ENCODE results near the gene TEP1. TPM values are rescaled to one million over a fixed set of nuclear protein-coding genes. Genes with fewer than 3 reads are reported as not detected.

TEP1 gene
- total RNA-seq, 1 experiment from 2014 or later, result 15.8 TPM

DNA sequence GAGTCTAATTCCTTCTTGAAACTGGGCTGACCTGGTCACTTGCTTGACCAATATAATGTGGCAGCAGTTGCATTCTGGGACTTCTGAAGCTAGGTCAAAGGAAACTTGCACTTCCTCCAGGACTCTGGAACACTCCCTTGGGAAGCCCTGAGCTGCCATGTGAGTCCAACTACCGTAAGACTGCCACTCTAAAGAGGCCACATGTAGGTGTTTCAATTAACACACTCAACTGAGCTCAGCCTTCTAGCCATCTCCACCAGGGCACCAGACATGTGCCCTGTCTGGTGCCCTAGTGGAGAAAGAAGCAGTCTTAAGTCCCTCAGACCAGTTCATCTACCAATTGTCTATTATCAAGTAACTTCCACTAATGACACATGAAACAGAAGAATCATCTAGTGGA is 6.1 kb upstream of the TEP1 start:
- Histone ChIP-seq H3K9me3 (ENCODE audit: control insufficient read depth, low read depth, low read length) (no peaks in the 10 kb centered on the region), H4K20me1 (ENCODE audit: control insufficient read depth, insufficient read depth, insufficient read length) (no peaks in the 10 kb centered on the region), H3K23ac (ENCODE audit: insufficient read length, low read depth, low read length) (no peak overlapping the region), H3K79me2 (ENCODE audit: insufficient read depth, low read length) (no peaks in the 10 kb centered on the region), H2BK12ac (ENCODE audit: insufficient read length, low read depth, low read length) (no peak overlapping the region), H2AFZ (ENCODE audit: low read length) (no peak overlapping the region), H3K14ac (ENCODE audit: insufficient read depth, low read length) (no peak overlapping the region), H3K18ac (ENCODE audit: insufficient read length, low read depth, low read length) (no peak overlapping the region), H3T11ph (ENCODE audit: low read length) (no peak overlapping the region), H2AK5ac (ENCODE audit: insufficient read length, low read length) (no peak overlapping the region), H2BK120ac (ENCODE audit: low read depth, low read length, poor library complexity, severe bottlenecking) (no peak overlapping the region), H3K27me3 (ENCODE audit: insufficient read depth, low read length) (no peaks in the 10 kb centered on the region), H3K56ac (ENCODE audit: insufficient read length, low read depth, low read length) (no peak overlapping the region), H3K4me1 (ENCODE audit: insufficient read depth, low read length) (no peaks in the 10 kb centered on the region), H4K5ac (ENCODE audit: insufficient read length, low read depth, low read length) (no peak overlapping the region), H3K79me1 (ENCODE audit: insufficient read depth, low read depth, low read length, poor library complexity, severe bottlenecking) (no peaks in the 10 kb centered on the region), H4K91ac (ENCODE audit: insufficient read length, low read depth, low read length) (no peak overlapping the region), H3K4me2 (ENCODE audit: insufficient read depth, insufficient read length, low read length) (no peak overlapping the region), H2BK5ac (ENCODE audit: insufficient read length, low read length) (no peak overlapping the region), H2BK20ac (ENCODE audit: low read depth, low read length, poor library complexity, severe bottlenecking) (no peak overlapping the region), H2BK15ac (ENCODE audit: low read depth, low read length) (no peak overlapping the region), H3K23me2 (ENCODE audit: insufficient read length, low read depth, low read length, poor library complexity, severe bottlenecking) (no peaks in the 10 kb centered on the region), H4K8ac (replicated peaks; ENCODE audit: insufficient read length, low read depth, low read length) (no peak overlapping the region), H3K27ac (ENCODE audit: insufficient read length, low read depth, low read length) (no peak overlapping the region), H3K9ac (ENCODE audit: extremely low read depth, insufficient read length, low read length) (no peak overlapping the region), H3K4ac (ENCODE audit: low read depth, low read length) (no peak overlapping the region)
- Mint-ChIP-seq H3K4me1 (peaks cover 13 to 21% of the 10 kb centered on the region in 2 experiments), H3K27me3 (ENCODE audit: low read depth) (no peaks in the 10 kb centered on the region), H3K27ac (no peak overlapping the region; a peak in 1 of 7 replicates), H3K4me3 (no peak overlapping the region), H3K36me3 (ENCODE audit: insufficient read depth in 1 of 3, low read depth in 3 of 3) (no peaks in the 10 kb centered on the region), H3K9me3 (no peaks in the 10 kb centered on the region)
- no CpG with 5 or more reads among the region's 1 CpG for WGBS (ENCODE audit: extremely low coverage, insufficient read length, low lambda C conversion rate)
- DNase-seq, result no peak
- TF ChIP-seq, protein P1, sequence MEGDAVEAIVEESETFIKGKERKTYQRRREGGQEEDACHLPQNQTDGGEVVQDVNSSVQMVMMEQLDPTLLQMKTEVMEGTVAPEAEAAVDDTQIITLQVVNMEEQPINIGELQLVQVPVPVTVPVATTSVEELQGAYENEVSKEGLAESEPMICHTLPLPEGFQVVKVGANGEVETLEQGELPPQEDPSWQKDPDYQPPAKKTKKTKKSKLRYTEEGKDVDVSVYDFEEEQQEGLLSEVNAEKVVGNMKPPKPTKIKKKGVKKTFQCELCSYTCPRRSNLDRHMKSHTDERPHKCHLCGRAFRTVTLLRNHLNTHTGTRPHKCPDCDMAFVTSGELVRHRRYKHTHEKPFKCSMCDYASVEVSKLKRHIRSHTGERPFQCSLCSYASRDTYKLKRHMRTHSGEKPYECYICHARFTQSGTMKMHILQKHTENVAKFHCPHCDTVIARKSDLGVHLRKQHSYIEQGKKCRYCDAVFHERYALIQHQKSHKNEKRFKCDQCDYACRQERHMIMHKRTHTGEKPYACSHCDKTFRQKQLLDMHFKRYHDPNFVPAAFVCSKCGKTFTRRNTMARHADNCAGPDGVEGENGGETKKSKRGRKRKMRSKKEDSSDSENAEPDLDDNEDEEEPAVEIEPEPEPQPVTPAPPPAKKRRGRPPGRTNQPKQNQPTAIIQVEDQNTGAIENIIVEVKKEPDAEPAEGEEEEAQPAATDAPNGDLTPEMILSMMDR (conservative IDR thresholded peaks at IDR 0.05), result no peak
